ENCODE data around the gene ACAP1.

- TF ChIP-seq TCF12 (IDR thresholded peaks at IDR 0.05; ENCODE audit: low read depth) (no peak), REST (IDR thresholded peaks at IDR 0.05; ENCODE audit: low read depth) (no peak), FOXM1 (IDR thresholded peaks at IDR 0.05; ENCODE audit: borderline replicate concordance, low read depth) (no peak), TEAD4 (IDR thresholded peaks at IDR 0.05) (no peak), ZBTB7A (IDR thresholded peaks at IDR 0.05; ENCODE audit: low read depth) (no peak), TAF1 (IDR thresholded peaks at IDR 0.05; ENCODE audit: low read depth) (no peak), YY1 (IDR thresholded peaks at IDR 0.05; ENCODE audit: low read depth) (no peak), RAD21 (IDR thresholded peaks at IDR 0.05; ENCODE audit: low read depth) (no peak), CEBPB (IDR thresholded peaks at IDR 0.05) (no peak), EP300 (IDR thresholded peaks at IDR 0.05; ENCODE audit: borderline replicate concordance) (no peak)
Measured at GRCh38 chr17:7352910-7353635, 16.7 kb downstream of the ACAP1 start.
